OCI-LY1 (cell line): ENCODE results near the gene RIPOR2.

Experiments
- EZH2 ChIP-seq: fragments of 200-600 bp; sonication (generic), shearing (Covaris generic); IDR thresholded peaks from 2 replicates; pipeline ENCODE4 v1.8.0; 2017; ENCODE audit warnings: borderline replicate concordance, mixed run types, mild to moderate bottlenecking, antibody characterized with exemption, low read length, moderate library complexity, mixed read lengths
- TF ChIP-seq, protein P1 (sequence below): fragments of 200-600 bp; sonication (generic), shearing (Covaris generic); IDR thresholded peaks from 2 replicates; pipeline ENCODE4 v1.5.1; 2017; ENCODE audit warnings: mild to moderate bottlenecking, antibody characterized with exemption, low read length, moderate library complexity, mixed read lengths

DNA sequence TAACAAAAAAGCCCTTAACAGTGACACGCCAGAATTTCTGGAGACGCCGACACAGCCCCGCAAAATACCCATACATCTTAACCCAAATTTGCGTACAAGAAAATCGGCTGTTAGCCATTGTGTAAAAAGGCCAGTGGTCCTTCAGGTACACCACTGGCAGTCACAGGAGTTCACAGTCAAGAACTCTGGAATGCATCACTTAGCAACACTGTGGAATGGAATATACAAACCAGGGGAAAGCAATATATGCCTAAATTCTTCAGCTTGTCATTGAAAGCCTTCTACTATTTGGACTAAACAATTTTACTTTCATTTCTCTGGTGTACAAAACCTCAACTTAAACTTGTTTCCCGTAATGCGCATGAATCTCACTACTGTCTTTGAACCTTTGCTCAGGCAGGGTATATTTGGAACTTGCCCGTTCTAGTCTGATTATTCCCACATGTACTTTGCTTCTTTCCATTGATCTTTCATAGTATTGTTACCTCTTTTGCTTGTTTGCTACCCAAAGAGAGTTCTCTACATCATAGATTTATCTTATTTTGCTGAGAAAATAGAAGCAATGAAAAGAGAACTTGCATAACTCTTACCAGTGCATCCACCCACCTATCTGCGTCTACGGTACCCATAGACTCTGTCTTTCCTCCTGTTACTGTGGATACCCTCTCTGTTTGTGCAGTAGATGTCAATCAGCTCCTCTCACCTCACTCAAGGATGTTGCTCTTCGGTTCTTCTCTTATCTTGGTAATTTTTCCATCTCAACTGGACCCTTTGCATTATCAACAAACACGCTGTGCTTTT is 136.8 kb downstream of the RIPOR2 start, which contains the start of gene ARMH2:
- TF ChIP-seq, protein P1, sequence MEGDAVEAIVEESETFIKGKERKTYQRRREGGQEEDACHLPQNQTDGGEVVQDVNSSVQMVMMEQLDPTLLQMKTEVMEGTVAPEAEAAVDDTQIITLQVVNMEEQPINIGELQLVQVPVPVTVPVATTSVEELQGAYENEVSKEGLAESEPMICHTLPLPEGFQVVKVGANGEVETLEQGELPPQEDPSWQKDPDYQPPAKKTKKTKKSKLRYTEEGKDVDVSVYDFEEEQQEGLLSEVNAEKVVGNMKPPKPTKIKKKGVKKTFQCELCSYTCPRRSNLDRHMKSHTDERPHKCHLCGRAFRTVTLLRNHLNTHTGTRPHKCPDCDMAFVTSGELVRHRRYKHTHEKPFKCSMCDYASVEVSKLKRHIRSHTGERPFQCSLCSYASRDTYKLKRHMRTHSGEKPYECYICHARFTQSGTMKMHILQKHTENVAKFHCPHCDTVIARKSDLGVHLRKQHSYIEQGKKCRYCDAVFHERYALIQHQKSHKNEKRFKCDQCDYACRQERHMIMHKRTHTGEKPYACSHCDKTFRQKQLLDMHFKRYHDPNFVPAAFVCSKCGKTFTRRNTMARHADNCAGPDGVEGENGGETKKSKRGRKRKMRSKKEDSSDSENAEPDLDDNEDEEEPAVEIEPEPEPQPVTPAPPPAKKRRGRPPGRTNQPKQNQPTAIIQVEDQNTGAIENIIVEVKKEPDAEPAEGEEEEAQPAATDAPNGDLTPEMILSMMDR = no peak
- no peak for TF ChIP-seq EZH2
